Mucosa of rectum (tissue), 2 donors: ENCODE measurements around the gene TRAT1.

Experiments
- H3K27ac ChIP-seq, 2 donors: one replicate each; pipeline ENCODE4 v1.7.0; 2013; ENCODE audit warnings: inconsistent platforms in 2 of 2, low read depth in 2 of 2, low read length in 2 of 2
- H3K27me3 ChIP-seq, 2 donors: one replicate each; pipeline ENCODE4 v1.7.0; 2013; ENCODE audit warnings: low read length in 2 of 2; ENCODE audit not compliant: control insufficient read depth in 2 of 2, insufficient read depth in 2 of 2
- H3K36me3 ChIP-seq, 2 donors: one replicate each; pipeline ENCODE4 v1.7.0; 2013; ENCODE audit warnings: low read length in 2 of 2; ENCODE audit not compliant: control insufficient read depth in 2 of 2, insufficient read depth in 2 of 2
- H3K4me1 ChIP-seq, 2 donors: one replicate each; pipeline ENCODE4 v1.7.0; 2013; ENCODE audit warnings: low read length in 2 of 2, mild to moderate bottlenecking in 1 of 2; ENCODE audit not compliant: control insufficient read depth in 2 of 2, insufficient read depth in 2 of 2
- H3K4me3 ChIP-seq, 2 donors: one replicate each; pipeline ENCODE4 v1.7.0; 2013; ENCODE audit warnings: low read length in 2 of 2
- H3K9ac ChIP-seq, 2 donors: one replicate each; pipeline ENCODE4 v1.7.0; 2013; ENCODE audit warnings: low read length in 2 of 2, low read depth in 1 of 2, mild to moderate bottlenecking in 1 of 2
- H3K9me3 ChIP-seq, 2 donors: one replicate each; pipeline ENCODE4 v1.7.0; 2013; ENCODE audit warnings: low read length in 2 of 2; ENCODE audit not compliant: control insufficient read depth in 2 of 2
- donor health status: healthy.
- donor health status: Normal muscosa, but diverticular disease.

Gene TRAT1

GRCh38 chr3:108847187-108847586, 24.6 kb downstream of the TRAT1 start:
- H3K36me3 ChIP-seq = no peaks in the 10 kb centered on the region

GRCh38 chr3:108849075-108849474, 26.5 kb downstream of the TRAT1 start:
- Histone ChIP-seq H3K9me3 (no peaks in the 10 kb centered on the region), H3K36me3 (no peaks in the 10 kb centered on the region), H3K4me3 (no peak overlapping the region), H3K9ac (no peak overlapping the region), H3K27me3 (no peaks in the 10 kb centered on the region), H3K4me1 (no peaks in the 10 kb centered on the region), H3K27ac (no peak overlapping the region)

More at GRCh38 chr3:108847187-108847586, 24.6 kb downstream of the TRAT1 start:
- Histone ChIP-seq H3K4me1 (no peaks in the 10 kb centered on the region), H3K9ac (no peak overlapping the region), H3K27ac (no peak overlapping the region), H3K4me3 (no peak overlapping the region), H3K27me3 (no peaks in the 10 kb centered on the region), H3K9me3 (no peaks in the 10 kb centered on the region)

DNA sequence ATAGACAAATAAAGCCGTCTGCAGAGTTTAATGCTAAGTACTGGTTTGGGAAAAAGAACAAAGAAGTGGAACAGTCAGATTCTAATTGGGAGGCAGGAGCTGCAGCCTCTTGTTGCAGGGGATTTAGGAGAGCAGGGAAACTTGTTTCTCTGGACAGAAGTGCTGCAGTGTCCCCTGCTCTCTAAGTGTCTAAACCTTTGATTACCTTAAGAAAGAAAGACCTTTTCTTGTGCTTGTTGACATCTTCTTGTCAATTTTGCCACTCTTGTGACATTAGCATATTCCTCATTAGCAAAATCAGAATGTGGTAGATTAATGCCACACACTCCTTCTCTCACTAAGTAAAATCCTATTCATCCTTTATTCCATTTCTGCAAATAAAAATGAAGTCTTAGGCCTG, 38.8 kb downstream of the TRAT1 start:
- no peaks in the 10 kb centered on the region for H3K27me3 ChIP-seq
- no peak overlapping the region for H3K27ac ChIP-seq
- no peak overlapping the region for H3K4me3 ChIP-seq
- H3K4me1 ChIP-seq = no peaks in the 10 kb centered on the region
- no peaks in the 10 kb centered on the region for H3K9me3 ChIP-seq
- H3K9ac ChIP-seq = no peak overlapping the region
- no peaks in the 10 kb centered on the region for H3K36me3 ChIP-seq

GRCh38 chr3:108862865-108863798, 40.5 kb downstream of the TRAT1 start:
- no peaks in the 10 kb centered on the region for H3K9me3 ChIP-seq
- no peaks in the 10 kb centered on the region for H3K4me1 ChIP-seq
- no peak overlapping the region for H3K27ac ChIP-seq
- H3K27me3 ChIP-seq = no peaks in the 10 kb centered on the region
- no peak overlapping the region for H3K4me3 ChIP-seq
- H3K9ac ChIP-seq = no peak overlapping the region
- no peaks in the 10 kb centered on the region for H3K36me3 ChIP-seq

DNA sequence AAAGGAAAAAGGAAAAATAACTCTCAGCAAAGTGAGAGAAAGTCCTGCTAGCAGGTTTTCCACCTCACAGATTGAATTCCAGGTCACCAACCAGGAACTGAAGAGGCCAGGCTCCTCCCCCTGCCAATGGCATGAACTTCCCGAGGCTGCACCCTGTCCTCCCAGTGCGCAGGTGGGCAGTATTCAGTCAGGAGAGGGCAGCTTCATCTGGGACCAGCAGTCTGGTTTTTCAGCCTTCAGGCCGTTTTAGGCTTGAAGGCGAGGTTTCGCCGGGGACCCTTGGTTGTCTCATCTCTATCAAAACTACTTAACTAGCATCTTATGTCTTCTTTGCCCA, 41.2 kb downstream of the TRAT1 start:
- H3K4me1 ChIP-seq = no peaks in the 10 kb centered on the region
- no peaks in the 10 kb centered on the region for H3K36me3 ChIP-seq
- H3K9me3 ChIP-seq = no peaks in the 10 kb centered on the region
- no peak overlapping the region for H3K27ac ChIP-seq
- H3K27me3 ChIP-seq = no peaks in the 10 kb centered on the region
- H3K9ac ChIP-seq = no peak overlapping the region
- H3K4me3 ChIP-seq = no peak overlapping the region

DNA sequence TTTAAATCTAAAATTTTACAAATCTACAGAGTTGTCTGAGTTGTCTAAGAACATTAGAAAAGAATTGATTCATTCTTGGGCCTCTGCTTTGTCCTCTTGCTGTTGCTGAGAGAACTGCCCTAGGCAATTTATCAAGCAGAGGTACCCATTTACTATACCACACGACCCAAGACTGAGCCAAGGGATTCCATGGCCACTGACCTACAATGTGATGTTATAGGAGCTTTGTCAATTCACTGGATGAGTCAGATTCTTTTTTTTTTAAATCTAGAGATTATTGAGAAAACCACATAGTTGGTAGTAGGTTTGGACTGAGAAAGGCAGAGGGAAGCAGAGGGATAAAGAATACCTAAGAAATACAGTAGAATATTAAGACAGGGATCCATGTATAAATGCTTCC, 55.3 kb downstream of the TRAT1 start:
- H3K27ac ChIP-seq = no peak overlapping the region
- H3K36me3 ChIP-seq = no peaks in the 10 kb centered on the region
- H3K4me3 ChIP-seq = no peak overlapping the region
- H3K9ac ChIP-seq = no peak overlapping the region
- H3K4me1 ChIP-seq = no peaks in the 10 kb centered on the region
- H3K27me3 ChIP-seq = no peaks in the 10 kb centered on the region
- H3K9me3 ChIP-seq = no peaks in the 10 kb centered on the region

GRCh38 chr3:108879915-108880314, 57.3 kb downstream of the TRAT1 start:
- Histone ChIP-seq H3K4me1 (no peaks in the 10 kb centered on the region), H3K27ac (no peak overlapping the region), H3K9me3 (no peaks in the 10 kb centered on the region), H3K36me3 (no peaks in the 10 kb centered on the region), H3K4me3 (no peak overlapping the region), H3K9ac (no peak overlapping the region), H3K27me3 (no peaks in the 10 kb centered on the region)

GRCh38 chr3:108882762-108883161, 60.2 kb downstream of the TRAT1 start:
- Histone ChIP-seq H3K4me3 (no peak overlapping the region), H3K36me3 (no peaks in the 10 kb centered on the region), H3K9ac (no peak overlapping the region)

DNA sequence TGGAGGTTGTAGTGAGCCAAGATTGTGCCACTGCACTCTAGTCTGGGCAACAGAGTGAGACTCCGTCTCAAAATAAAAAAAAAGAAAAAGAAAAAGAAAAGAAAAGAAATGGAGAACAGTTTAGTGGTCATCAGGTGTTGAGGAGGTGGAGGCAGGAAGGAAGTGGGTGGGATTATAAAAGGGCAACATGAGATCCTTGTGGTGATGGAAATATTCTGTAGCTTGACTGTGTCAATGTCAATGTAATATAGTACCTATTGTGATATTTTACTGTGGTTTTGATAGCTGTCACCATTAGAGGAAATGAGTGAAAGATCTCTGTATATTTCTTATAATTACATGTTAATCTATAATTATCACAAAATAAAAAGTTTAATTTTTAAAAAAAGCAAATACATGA, 60.8 kb downstream of the TRAT1 start:
- H3K27me3 ChIP-seq = no peaks in the 10 kb centered on the region
- no peaks in the 10 kb centered on the region for H3K4me1 ChIP-seq
- H3K4me3 ChIP-seq = no peak overlapping the region
- no peaks in the 10 kb centered on the region for H3K36me3 ChIP-seq
- H3K9ac ChIP-seq = no peak overlapping the region
- H3K27ac ChIP-seq = no peak overlapping the region
- H3K9me3 ChIP-seq = no peaks in the 10 kb centered on the region

More at GRCh38 chr3:108882762-108883161, 60.2 kb downstream of the TRAT1 start:
- no peak overlapping the region for H3K27ac ChIP-seq
- no peaks in the 10 kb centered on the region for H3K9me3 ChIP-seq
- H3K27me3 ChIP-seq = no peaks in the 10 kb centered on the region
- H3K4me1 ChIP-seq = no peaks in the 10 kb centered on the region

GRCh38 chr3:108887121-108887520, 64.5 kb downstream of the TRAT1 start:
- Histone ChIP-seq H3K4me1 (no peaks in the 10 kb centered on the region), H3K9me3 (no peaks in the 10 kb centered on the region), H3K27ac (no peak overlapping the region), H3K9ac (no peak overlapping the region), H3K4me3 (no peak overlapping the region), H3K36me3 (no peaks in the 10 kb centered on the region), H3K27me3 (no peaks in the 10 kb centered on the region)
